AG09309 (cell line): Measurements from ENCODE around the gene SKOR1.

Experiments
- DNase-seq: peaks from one replicate; pipeline ENCODE4 v3.0.0-alpha.2; 2010; ENCODE audit warnings: low read depth
- H3K4me3 ChIP-seq: 2 replicates; pipeline ENCODE4 v1.5.1; 2011; ENCODE audit warnings: mild to moderate bottlenecking, low read depth, low read length, moderate library complexity; ENCODE audit not compliant: control insufficient read depth
- CTCF ChIP-seq: IDR thresholded peaks from 2 replicates; pipeline ENCODE4 v1.5.1; 2011; ENCODE audit warnings: mild to moderate bottlenecking, low read depth, low read length, inconsistent platforms; ENCODE audit not compliant: insufficient read depth, control insufficient read depth; ENCODE audit errors: missing control alignments

Gene SKOR1

GRCh38 chr15:67822537-67823313 lies 2.6 kb upstream of the SKOR1 start:
- H3K4me3 ChIP-seq = no peak overlapping the region
- DNase-seq = no peak
- no peak for TF ChIP-seq CTCF

- no peak overlapping the region for H3K4me3 ChIP-seq
- DNase-seq = no peak
- TF ChIP-seq CTCF = no peak
Measured at GRCh38 chr15:67823314-67824196, 1.8 kb upstream of the SKOR1 start.

GRCh38 chr15:67824197-67824968 lies 926 bp upstream of the SKOR1 start:
- no peak for TF ChIP-seq CTCF
- no peak for DNase-seq

GRCh38 chr15:67825881-67826716 lies 790 bp downstream of the SKOR1 start:
- DNase-seq = no peak
- no peak for TF ChIP-seq CTCF
- peak overlapping the region; percentile 29; the same call in 1 of the 2 replicates for H3K4me3 ChIP-seq

More at GRCh38 chr15:67824197-67824968, 926 bp upstream of the SKOR1 start:
- H3K4me3 ChIP-seq = no peak overlapping the region

GRCh38 chr15:67826717-67827561 lies 1.6 kb downstream of the SKOR1 start:
- DNase-seq = no peak
- no peak for TF ChIP-seq CTCF
- no peak overlapping the region for H3K4me3 ChIP-seq
